ENCODE results near the gene DENND1B. TPM values are rescaled to one million over a fixed set of nuclear protein-coding genes. Genes with fewer than 3 reads are reported as not detected.

Gene DENND1B
- polyA plus RNA-seq, 1 donor from 2014 or later = 12.4 TPM

DNA sequence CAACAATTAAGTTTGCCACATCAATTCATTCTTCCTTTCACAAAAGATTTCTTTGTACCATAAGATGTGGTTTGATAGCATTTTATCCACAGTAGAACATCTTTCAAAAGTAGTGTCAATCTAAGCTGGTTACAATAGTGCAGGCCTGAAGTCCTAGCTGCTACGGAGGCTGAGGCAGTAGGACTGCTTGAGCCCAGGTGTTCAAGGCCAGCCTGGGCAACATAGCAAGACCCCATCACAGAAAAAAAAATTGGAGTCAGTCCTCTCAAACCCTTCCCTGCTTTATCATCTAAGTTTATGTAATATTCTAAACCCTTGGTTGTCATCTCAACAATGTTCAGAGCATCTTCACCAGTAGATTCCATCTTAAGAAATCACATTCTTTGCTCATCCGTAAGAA lies 31.7 kb downstream of the DENND1B start:
- Histone ChIP-seq H3K4me3 (ENCODE audit: low read length) (no peak overlapping the region), H2AFZ (ENCODE audit: low read depth, low read length) (no peak overlapping the region), H3K9ac (ENCODE audit: low read length) (no peak overlapping the region), H3F3A (ENCODE audit: insufficient read depth, low read length, poor library complexity, severe bottlenecking) (no peaks in the 10 kb centered on the region), H3K27me3 (ENCODE audit: insufficient read depth, low read depth, low read length) (no peaks in the 10 kb centered on the region), H3K27ac (ENCODE audit: low read length) (no peak overlapping the region), H3K79me2 (replicated peaks; ENCODE audit: insufficient read depth, low read length) (no peaks in the 10 kb centered on the region), H4K20me1 (ENCODE audit: insufficient read depth) (no peaks in the 10 kb centered on the region), H3K36me3 (ENCODE audit: insufficient read depth, low read length) (no peaks in the 10 kb centered on the region), H3K4me2 (ENCODE audit: low read length) (no peak overlapping the region), H3K9me3 (ENCODE audit: low read length) (no peaks in the 10 kb centered on the region), H3K9me2 (ENCODE audit: insufficient read depth, low read length) (no peaks in the 10 kb centered on the region)
- no peak for TF ChIP-seq CTCF (IDR thresholded peaks at IDR 0.05; ENCODE audit: poor library complexity, severe bottlenecking)
- TF ChIP-seq RAD21 (conservative IDR thresholded peaks at IDR 0.05) = no peak
- no peak for TF ChIP-seq MXI1 (conservative IDR thresholded peaks at IDR 0.05; ENCODE audit: poor library complexity, severe bottlenecking)
- TF ChIP-seq, protein P1, sequence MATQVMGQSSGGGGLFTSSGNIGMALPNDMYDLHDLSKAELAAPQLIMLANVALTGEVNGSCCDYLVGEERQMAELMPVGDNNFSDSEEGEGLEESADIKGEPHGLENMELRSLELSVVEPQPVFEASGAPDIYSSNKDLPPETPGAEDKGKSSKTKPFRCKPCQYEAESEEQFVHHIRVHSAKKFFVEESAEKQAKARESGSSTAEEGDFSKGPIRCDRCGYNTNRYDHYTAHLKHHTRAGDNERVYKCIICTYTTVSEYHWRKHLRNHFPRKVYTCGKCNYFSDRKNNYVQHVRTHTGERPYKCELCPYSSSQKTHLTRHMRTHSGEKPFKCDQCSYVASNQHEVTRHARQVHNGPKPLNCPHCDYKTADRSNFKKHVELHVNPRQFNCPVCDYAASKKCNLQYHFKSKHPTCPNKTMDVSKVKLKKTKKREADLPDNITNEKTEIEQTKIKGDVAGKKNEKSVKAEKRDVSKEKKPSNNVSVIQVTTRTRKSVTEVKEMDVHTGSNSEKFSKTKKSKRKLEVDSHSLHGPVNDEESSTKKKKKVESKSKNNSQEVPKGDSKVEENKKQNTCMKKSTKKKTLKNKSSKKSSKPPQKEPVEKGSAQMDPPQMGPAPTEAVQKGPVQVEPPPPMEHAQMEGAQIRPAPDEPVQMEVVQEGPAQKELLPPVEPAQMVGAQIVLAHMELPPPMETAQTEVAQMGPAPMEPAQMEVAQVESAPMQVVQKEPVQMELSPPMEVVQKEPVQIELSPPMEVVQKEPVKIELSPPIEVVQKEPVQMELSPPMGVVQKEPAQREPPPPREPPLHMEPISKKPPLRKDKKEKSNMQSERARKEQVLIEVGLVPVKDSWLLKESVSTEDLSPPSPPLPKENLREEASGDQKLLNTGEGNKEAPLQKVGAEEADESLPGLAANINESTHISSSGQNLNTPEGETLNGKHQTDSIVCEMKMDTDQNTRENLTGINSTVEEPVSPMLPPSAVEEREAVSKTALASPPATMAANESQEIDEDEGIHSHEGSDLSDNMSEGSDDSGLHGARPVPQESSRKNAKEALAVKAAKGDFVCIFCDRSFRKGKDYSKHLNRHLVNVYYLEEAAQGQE (IDR thresholded peaks at IDR 0.05; ENCODE audit: borderline replicate concordance) = no peak
- TF ChIP-seq EP300 (conservative IDR thresholded peaks at IDR 0.05; ENCODE audit: poor library complexity, severe bottlenecking) = no peak
- TF ChIP-seq TAF1 (IDR thresholded peaks at IDR 0.05; ENCODE audit: low read depth) = no peak
- TF ChIP-seq EZH2 (IDR thresholded peaks at IDR 0.05; ENCODE audit: borderline replicate concordance, insufficient read depth, low read length, poor library complexity, severe bottlenecking) = no peak

GRCh38 chr1:197740992-197741391 lies 34.3 kb downstream of the DENND1B start:
- Histone ChIP-seq H3K27me3 (ENCODE audit: insufficient read depth, low read depth, low read length) (no peaks in the 10 kb centered on the region), H3K4me3 (ENCODE audit: low read length) (no peak overlapping the region), H3K36me3 (ENCODE audit: insufficient read depth, low read length) (no peaks in the 10 kb centered on the region), H2AFZ (ENCODE audit: low read depth, low read length) (no peak overlapping the region), H3K27ac (ENCODE audit: low read length) (no peak overlapping the region), H3K4me2 (ENCODE audit: low read length) (no peak overlapping the region), H3K79me2 (replicated peaks; ENCODE audit: insufficient read depth, low read length) (no peaks in the 10 kb centered on the region), H3K9ac (ENCODE audit: low read length) (no peak overlapping the region), H3K9me2 (ENCODE audit: insufficient read depth, low read length) (no peaks in the 10 kb centered on the region), H4K20me1 (ENCODE audit: insufficient read depth) (no peaks in the 10 kb centered on the region), H3K9me3 (ENCODE audit: low read length) (no peaks in the 10 kb centered on the region), H3F3A (ENCODE audit: insufficient read depth, low read length, poor library complexity, severe bottlenecking) (no peaks in the 10 kb centered on the region)
- no peak for TF ChIP-seq MXI1 (conservative IDR thresholded peaks at IDR 0.05; ENCODE audit: poor library complexity, severe bottlenecking)
- no peak for TF ChIP-seq POLR2AphosphoS5 (IDR thresholded peaks at IDR 0.05)
- TF ChIP-seq, protein P1 (IDR thresholded peaks at IDR 0.05; ENCODE audit: borderline replicate concordance) = no peak
- TF ChIP-seq EP300 (conservative IDR thresholded peaks at IDR 0.05; ENCODE audit: poor library complexity, severe bottlenecking) = no peak
- no peak for TF ChIP-seq RAD21 (conservative IDR thresholded peaks at IDR 0.05)
- no peak for TF ChIP-seq EZH2 (IDR thresholded peaks at IDR 0.05; ENCODE audit: borderline replicate concordance, insufficient read depth, low read length, poor library complexity, severe bottlenecking)
- TF ChIP-seq SMC3 (conservative IDR thresholded peaks at IDR 0.05; ENCODE audit: poor library complexity) = no peak
- TF ChIP-seq CTCF (IDR thresholded peaks at IDR 0.05; ENCODE audit: poor library complexity, severe bottlenecking) = no peak
- no peak for TF ChIP-seq TAF1 (IDR thresholded peaks at IDR 0.05; ENCODE audit: low read depth)

All from neural cell (in vitro differentiated cells).